Stimulated activated naive CD4-positive, alpha-beta T cell (primary cell): ENCODE data around the gene ANK3.

ENCODE experiments used
- DNase-seq, 6 experiments: peaks; one replicate each; lab custom pipeline; 2025; lab: John Stamatoyannopoulos, UW

Gene ANK3

DNA sequence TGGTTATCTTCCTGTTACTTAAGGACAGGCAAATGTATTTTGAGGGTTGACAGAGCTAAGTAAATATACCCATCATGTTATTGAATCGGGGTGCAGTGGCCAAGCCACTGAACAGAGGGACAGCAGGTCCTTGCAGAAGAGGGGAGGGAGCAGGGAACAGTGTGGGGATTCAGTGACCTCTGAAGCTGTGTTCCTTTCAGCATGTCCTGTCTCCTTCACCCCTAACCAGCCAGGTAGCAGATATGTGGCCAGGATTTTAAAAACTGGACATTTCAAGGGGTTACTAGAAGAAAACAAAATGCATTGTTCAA is 12.7 kb downstream of the ANK3 start:
- no peak for DNase-seq

DNA sequence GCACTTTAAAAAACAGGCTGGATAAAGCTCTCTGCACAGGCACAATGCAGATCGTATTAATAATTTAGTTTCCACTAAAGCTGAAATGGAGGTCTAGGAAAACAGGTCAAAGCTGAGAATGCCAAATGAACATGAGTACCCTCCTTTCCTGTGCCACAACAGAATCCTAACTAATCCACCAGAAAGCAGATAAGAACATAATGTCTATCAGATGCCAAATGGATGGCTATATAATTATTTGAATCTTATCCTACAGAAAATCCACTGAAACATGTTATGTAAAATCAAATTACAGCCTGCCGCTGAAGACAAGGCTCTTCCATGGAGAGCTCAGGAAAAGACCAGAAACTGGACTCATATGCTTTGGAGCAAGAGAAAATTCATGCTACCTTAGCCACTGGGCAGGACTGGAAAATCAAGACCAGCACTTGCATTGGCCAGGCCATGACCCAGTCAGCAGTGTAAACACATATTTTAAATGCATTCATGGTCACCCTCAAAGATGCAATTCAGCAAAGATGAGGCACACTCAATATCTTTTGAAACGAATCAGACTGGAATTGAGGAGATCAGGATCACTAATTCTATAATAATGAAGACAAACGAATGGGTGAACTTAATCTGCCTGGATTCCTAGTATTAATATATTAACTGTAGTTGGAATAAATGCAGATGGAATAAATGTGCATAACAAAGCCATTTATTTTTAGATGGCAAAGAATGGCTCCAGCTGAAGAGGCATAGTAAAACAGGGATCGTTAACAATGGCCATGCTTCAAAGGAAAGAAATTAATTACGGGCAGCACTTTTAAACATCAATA is 13.2 kb downstream of the ANK3 start:
- DNase-seq, result no peak

DNA sequence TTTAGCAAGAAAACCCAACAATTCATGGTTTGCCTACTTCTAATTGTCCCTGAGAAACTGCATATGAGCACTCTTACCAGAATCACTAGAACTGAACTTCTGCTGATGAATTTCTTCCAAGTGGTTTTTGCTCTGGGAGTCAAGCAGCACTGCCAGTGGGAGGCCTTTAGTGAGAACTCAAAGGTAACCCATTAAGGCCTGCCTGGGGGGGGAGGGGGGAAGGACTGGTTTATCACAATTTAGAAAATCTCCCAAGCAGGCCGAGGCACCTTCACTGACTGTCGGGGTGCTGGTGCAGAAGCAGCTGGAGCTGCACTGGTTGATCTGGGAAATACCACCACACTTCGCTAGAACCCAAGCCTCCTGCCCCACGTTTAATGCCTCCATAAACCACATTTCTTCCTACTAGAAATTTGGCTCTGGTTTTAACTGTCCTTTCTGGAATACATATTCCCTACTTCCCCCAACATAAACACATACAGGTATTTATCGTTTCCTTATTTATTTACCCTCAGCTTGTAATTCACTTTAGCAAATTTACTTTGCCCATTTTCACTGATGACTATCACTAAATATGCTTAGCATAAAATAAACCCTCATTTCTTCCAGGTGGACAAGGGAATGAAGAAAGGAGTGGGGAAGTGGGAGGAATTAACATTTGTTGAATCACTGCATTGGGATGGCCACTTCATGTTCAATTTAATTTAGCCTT is 14.2 kb downstream of the ANK3 start:
- no peak for DNase-seq

DNA sequence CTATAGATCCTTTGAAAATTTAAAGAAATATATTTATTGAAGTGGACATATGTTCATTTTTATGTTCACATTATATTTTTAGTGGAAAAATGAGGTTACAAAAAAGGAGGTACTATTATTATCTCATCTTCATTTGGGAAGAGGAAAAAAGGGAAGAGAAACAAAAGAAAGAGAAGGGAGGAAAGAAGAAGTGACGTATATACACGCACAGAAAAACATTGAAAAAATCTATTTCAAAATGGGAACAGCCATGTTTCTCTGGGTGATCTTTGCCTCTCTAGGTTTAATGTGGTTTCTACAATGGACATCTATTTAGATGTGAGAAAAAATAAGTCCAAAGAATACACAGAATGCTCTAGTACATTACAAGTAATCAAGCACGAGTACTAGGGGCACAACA is 14.8 kb downstream of the ANK3 start:
- no peak for DNase-seq

DNA sequence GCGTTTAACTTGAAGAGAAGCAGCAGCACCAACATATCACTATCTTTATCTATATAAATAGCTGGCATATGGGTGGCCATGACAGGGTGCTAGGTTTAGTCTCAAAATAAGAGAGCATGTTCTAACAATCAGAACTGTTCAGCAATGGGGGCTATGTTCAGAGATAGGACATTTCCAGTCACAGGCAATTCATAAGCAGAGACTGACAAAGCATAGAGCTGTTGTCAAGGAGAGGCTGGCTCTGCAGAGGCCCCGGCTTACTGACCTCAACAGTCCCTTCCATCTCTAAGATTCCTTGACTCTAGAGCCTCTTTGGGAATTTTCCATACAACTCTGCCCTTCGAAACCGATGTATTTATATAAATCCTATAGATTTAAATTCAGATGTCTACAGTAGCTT is 17.2 kb downstream of the ANK3 start:
- no peak for DNase-seq

DNA sequence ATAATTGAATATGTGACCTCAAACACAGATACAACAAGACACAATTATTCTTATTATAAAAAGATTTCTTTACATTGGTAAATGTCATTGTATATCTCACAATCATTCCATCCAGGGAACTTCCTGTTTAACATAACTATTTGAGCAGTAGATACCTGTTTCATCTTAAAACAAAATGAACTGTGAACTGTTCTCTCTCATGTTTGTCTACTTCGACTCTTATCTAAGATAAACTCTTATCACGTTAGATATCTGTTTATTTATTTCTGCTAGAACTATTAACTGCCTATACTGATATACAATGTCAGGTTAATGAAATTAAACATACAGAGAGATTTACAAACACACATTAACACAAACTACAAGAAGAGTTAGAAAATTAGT is 20.1 kb downstream of the ANK3 start:
- no peak for DNase-seq

DNA sequence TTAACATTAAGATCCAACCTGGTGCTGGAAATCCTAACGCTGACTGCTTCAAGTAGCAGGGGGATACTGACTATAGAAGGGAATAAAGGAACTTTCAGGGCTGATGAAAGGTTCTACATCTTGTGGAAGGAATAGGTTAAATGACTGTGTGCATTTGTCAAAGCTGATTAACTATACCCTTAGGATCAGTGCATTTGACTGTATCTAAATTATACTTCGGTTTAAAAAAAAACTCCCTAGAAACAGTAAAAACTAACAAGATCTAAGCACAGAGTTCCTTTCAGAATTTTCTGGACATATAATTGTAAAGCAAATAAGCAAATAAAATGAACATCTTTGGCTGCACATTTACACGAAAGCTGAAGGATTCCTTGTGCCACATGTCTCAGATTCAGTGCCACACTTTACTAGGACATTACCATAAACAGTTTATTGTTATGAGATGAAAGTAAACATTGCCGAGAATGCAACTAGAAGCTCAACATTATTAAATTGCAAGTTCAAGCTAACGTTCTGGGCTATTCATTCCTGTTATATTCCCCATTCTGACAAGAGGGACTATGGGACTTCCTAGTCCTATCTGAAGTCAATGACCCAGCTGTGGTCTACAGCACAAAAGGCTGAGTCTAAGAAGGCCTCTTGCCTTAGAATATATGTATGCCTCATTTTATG is 20.7 kb downstream of the ANK3 start:
- no peak for DNase-seq

DNA sequence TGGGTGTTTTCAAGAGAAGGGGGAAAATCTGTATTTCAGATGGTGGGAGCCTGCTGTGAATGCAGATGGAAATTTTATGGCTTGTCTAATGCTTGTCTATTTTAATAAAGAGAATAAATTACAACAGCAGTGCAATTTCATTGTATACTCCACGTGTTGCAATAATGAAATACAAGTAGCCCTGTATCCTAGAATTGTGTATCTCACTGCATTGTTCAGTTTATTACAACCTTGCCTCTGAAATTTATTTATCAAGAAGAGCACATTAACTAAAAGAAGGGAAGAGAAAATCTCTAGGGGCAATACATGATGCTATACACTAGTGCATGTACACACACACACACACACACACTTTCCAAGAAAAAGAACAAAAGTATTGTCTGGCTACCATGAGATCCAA is 21.8 kb downstream of the ANK3 start:
- no peak for DNase-seq

DNA sequence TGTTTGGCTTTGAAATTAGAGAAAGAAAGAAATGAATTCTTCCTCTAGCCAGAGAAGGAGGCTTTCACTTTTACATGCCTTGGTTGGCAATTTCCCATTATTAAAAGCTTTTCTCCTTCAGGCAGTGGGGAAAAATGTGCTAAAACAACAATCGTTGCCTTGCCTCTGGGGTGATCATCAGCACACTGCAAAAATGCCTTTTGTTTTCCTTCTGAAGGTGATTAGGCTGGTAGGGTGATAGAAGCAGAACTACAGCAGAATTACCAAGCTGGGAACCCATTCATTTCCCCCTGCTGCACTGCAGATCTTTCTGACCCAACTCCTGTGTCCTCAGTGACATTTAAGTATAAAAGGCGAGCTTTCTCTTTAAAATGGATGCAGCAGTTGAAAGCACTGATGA is 22.2 kb downstream of the ANK3 start:
- DNase-seq, result no peak

DNA sequence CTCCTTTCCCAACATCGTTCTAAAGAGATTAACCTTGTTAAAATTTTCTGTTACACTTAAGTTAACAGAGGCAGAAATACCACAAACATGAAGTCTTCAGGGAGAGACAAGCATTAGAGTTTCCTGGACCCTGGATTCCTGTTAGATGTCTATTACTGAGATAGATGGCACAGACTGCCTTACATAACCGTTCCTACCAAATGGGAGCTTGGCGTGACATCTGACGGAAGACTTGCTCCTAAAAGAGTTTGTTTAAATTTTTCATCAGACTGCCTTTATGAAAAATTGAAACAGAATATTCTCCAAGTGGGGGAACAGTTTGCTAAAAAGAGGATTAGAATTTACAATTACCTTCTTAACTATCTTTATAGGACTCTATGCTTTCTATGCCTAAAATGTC is 22.7 kb downstream of the ANK3 start:
- DNase-seq, result no peak

DNA sequence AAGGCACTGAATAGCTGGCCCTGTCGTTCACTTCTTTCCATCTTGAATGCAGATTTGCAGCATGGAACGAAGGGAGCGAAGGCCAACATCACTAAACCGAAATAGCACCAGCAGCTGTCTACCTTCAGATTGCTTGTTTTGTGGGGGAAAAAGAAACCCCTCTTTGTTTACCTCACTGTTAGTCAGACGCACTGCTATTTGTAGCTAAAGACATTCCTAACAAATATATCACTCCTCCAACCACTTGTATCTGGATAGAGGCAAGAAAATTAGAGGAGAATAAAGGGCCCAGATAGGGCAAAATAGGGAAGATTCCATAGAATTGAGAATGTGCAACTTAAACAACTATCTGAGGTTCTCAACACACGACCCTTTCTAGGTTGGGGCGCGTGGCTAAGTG is 26.5 kb downstream of the ANK3 start:
- no peak for DNase-seq

DNA sequence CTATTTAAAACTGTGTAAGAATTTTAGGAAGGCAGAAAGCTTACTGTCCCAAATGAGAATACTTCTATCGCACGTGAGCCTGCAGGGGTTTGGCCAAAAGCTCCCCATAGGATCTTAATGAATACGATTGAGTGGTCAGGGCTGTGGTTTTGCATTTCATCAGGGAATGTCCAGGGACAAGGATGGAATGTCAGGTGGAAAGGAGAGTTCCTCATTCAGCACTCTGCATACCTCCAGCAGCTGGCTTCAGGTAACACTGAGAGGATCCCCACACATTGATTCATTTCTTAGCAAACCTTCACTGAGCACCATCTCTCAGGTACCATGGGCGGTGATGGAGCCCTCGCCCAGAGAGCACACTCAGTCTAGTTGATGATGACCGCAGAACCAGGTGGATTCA is 27.2 kb downstream of the ANK3 start:
- no peak for DNase-seq

DNA sequence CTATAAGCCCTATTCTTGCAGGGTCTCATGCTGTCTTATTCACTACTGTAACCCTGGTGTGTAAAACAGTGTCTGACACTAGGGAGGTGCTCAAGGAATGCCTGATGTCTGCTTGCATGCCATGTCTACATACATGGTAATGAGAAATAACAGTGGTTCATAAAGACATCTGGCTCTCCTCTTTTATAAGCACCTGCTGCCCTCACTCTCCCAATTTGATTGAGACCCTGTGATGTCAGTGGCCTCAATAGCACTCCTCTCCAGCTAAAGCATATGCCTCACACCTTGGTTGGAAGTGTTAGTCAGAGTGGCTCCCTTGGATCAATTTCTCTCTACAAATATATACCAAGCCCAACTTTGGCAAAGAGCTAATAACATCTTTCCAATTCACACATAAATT is 30.6 kb downstream of the ANK3 start:
- DNase-seq, result no peak

DNA sequence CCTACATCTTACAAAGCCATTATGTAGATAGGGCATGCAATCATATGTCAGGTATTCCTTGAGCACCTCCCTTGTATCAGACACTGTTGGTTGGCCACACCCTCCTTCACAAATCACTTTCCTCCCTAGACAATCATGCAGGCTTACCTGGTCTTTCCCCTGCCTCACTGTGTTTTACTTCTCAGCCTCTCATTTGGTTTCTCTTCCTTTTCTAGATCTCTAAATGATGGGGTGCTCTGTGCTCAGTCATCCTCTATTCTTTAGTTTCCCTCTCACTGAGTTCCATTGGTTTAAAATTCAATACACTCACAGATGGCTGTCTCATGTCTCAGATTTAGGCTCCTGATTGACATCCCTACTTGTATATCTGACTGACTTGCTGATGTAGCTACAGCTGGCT is 31.4 kb downstream of the ANK3 start:
- no peak for DNase-seq

DNA sequence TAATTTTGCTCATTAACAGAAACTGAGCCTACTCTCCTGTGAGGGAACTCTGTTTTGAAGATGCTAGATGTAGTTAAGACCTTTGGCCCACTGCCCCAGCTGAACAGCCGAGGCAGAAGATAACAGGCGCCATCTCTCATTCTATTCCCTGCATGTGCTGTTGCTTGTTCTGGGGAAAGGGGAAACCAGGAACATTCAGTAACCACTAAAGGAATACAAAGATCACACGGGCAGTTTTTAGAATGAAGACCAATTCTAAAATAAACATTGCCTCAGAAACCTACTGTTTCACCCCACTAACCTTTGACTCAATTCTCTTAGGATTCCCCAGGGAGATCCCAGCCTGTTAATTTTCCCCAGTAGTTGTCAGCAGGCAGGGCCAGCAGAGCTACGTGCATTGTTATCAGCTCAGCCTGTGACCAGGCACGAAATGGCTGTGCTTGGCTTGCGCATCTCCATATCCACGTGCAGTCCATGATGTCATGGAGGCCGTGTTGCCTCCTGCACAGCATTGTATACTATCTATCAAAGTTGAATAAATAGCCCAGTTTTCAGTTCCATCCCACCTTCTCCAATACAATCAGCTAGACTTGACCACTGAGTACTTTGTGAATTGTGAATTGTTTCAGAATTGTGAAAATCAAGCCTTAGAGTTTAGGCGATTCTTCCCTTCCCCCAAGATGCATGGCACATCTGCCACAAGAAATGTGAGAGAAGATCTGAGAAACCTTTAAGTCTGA is 36.0 kb downstream of the ANK3 start:
- DNase-seq, result no peak

DNA sequence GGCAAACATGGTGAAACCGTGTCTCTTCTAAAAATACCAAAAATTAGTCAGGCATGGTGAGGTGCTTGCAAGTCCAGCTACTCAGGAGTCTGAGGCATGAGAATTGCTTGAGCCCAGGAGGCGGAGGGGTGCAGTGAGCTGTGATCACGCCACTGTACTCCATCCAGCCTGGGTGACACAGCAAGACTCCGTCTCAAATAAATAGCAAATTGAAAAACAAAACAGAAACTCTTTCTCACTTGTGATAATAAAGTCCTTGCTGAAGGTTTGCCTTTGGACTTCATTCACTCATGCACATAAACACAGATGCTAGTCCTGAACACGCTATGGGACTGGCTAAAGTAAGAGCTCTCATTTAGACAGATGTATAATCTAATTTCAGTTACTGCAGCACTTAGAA is 37.6 kb downstream of the ANK3 start:
- DNase-seq, result no peak

DNA sequence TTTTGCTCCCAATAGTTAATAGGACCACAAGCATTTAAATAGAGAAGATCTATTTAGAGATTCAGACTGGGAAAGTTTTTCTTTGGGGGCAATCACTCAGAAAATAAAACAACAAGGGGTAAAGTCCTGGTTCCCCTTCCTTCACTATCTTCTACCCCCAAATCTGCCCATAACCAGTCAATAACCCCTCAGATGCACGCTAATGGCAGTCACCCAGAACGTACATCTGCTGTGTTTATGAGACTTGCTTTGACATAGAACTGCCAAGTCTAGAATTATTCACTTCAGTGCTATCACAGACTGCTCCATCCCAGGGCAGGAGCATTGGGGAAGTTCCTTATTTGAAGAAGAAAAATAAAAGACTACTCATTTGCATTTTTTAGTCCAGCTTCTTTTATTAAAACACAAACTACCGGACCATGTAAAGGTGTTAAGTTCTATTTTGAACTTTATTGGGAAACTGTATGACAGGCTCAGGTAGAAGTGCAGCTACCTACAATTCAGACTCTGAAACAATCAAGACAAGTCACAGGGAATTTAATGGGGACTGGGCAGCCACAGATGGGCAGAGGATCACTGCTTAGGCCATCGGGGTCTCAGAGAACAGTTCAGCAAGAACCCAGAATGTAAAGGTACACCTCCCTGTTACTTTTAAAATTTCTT is 38.4 kb downstream of the ANK3 start:
- DNase-seq, result no peak

DNA sequence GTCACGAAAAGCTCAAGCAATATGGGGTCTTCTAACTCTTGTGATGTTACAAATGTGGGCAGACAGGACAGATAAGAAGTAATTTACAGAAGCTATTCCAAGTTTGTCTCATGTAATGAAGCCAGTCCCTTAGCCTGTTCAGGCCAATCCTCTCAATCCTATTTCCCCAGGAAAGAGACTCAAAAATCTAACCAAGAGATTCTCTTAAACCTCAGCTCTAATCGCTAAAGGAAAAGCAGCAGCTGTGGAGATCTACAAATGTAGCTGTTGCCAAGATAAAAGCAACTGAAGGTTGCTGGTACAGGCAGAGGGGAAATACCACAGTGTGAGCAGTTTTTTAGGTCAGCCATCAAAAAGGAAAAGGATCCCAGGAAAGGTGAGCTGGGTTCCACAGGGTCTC is 39.3 kb downstream of the ANK3 start:
- no peak for DNase-seq

DNA sequence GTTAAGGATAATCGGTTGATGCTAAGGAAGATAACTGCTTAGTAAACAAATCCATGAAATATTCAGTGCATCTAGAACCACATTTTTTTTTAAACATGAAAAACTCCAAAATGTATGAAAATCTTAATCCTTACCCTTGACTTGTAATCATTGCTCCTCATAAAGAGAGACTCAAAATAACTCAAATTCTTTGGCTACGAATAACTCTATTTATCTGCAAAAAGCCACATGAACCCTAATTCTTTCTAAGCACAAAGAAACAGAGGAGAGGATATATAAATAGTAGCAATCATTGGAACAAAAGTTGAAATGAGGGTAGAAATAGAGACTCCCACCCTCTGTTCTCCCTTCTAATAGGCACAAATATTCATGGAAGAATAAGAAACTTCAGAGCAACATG is 40.2 kb downstream of the ANK3 start:
- DNase-seq, result no peak

DNA sequence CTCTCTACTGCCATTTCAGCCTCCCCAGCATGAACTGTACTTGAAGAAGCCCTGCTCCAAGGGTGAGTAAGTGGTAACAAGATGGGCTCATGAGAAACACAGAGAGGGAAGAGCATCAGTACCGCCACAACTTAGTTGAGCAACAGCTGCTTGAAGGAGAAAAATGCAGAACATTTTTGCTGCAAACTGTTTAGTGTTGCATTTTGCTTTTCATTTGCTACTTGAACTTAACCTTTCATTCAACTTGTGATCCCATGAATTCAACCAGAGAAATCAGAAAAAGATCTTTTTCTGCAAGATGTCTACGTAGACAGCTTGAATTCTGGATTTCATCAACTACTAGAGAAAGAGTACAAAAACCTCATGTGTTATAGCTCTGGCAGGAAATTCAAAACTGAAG is 40.7 kb downstream of the ANK3 start:
- DNase-seq, result no peak

DNA sequence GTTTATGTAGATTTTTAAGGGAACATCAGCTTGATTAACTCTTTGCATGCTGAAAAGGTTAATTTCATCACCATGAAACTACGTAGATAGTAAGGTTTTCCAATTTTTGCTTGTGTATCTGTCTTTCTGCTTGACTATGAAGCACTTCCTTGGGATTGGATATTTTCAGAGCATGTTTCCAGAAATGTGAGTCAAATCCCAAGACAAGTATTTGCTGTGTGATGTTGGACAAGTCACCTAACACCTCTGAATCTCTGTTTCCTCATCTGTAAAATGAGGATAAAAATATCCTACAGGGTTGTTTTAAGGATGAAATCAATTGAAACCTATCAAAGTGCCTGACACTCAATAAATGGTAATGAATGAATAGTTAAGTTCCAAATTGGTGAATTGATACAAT is 42.4 kb downstream of the ANK3 start:
- DNase-seq, result no peak

DNA sequence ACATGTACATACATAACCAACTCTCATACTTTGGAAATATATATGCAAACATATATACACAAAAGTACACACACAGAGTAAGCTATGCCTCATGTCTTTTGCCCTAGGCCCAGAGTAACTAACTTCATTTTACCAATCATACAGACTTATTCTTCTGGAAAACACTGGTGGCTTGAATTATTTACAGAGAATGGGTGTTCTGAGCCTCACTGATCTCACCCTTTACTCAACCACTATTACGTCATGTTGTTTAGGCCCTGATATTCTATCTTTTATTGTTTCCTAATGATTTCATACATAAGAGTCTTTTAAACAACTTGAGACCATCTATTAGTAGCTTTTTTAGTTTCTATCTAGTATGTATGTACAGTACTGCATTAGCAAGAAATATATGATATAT is 43.0 kb downstream of the ANK3 start:
- no peak for DNase-seq
